ENCODE data around the gene CLEC17A.
A peak's percentile ranks its signal among the peaks of the same experiment; 100 is the strongest.
"Not testable (repeated sequence)": the region's sequence is repeated elsewhere in the genome, so short reads cannot be mapped to it uniquely, and the experiment has no call there.

Gene CLEC17A

DNA sequence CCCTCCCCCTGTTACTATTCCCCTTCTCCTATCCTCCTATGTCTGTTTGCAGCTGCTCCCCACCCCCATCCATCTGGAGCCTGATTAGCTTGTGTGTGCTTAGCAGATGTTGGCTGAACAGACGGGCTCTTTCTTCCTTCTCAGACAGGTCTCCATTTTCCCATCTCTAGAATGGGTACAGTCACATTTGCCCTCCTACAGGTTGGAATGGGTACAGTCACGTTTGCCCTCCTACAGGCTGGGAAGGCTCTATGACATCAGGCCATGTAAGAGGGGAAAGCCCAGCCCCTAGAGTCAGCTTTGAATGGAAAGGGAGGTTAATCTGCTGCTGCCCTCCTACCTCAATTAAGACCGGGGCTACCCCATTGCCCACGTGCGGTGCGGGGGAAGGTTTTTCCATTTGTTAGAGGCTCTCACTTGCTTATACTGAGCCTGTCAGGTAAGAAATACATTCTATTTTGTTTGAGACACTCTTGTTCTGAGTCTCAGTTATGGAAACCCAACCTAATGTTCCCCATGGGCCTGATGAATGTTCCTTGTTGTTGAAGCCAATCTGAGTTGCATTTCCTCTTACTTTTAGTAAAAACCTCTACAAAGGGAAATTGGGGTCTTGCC lies 2.2 kb upstream of the CLEC17A start:
- no peak for DNase-seq (ENCODE audit: low spot score)

GRCh38 chr19:14584372-14584771 lies 1.5 kb downstream of the CLEC17A start:
- not testable (repeated sequence) for DNase-seq (ENCODE audit: low spot score)

DNA sequence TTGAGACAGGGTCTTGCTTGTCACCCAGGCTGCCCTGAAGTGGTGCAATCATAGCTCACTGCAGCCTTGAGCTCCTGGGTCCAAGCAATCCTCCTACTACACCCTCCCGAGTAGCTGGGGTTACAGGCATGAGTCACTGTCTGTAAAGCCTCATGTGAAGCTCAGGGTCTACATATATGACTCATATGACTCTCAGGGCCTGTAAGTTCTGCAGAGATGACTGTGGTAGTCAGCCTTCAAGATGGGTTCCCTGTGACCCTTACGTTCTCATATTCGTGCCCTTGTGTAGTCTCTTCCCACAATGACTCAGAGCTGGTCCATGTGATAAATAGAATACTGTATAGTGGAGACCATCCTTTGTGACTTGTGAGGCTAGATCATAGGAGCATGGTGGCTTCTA lies 2.3 kb downstream of the CLEC17A start:
- DNase-seq (ENCODE audit: low spot score), result not testable (repeated sequence)

- not testable (repeated sequence) for DNase-seq (ENCODE audit: low spot score)
Measured at GRCh38 chr19:14589433-14589832, 6.5 kb downstream of the CLEC17A start.

DNA sequence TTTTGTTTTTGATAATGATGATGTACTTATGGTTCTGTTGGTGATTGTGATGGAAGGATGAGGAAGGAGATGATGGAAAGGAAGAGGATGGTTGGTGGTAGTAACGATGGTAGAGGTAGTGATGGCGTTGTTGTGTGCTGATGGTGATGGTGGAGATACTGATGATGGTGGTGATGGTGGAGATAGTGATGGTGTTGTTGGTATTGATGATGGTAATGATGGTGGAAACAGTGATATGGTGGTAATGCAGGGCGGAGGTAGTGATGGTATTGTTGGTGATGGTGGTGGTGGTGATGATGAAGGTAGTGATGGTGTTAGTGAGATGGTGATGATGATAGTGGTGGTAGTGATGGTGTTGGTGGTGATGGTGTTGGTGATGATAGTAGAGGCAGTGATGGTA lies 12.7 kb downstream of the CLEC17A start:
- DNase-seq (ENCODE audit: low spot score), result no peak

GRCh38 chr19:14599548-14600147 lies 16.8 kb downstream of the CLEC17A start:
- DNase-seq (ENCODE audit: low spot score), result no peak

DNA sequence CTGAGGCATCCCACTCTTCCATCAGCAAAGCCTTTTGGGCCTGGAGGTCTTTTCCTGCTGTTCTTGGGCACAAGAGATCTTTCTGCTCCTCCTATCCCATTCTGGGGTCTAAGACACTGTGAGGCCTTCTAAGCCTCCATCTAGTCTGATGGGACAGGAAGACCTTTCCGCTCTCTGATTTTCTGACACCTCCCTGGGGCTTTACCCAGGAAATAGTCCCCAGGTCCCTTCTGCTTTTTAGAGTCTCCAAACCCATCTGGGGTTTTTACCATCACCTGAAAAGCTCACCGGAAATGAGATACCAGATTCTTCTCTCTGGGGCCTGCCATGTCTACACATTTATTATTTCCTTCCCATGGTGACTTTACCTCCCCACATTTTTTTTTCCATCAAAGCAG lies 21.1 kb downstream of the CLEC17A start:
- no peak for DNase-seq (ENCODE audit: low spot score)

- DNase-seq (ENCODE audit: low spot score), result no peak
Measured at GRCh38 chr19:14606627-14607026, 23.7 kb downstream of the CLEC17A start.

- no peak for DNase-seq (ENCODE audit: low spot score)
Measured at GRCh38 chr19:14611051-14611450, 28.2 kb downstream of the CLEC17A start.

GRCh38 chr19:14612242-14612641 lies 29.4 kb downstream of the CLEC17A start:
- DNase-seq (ENCODE audit: low spot score), result not testable (repeated sequence)

DNA sequence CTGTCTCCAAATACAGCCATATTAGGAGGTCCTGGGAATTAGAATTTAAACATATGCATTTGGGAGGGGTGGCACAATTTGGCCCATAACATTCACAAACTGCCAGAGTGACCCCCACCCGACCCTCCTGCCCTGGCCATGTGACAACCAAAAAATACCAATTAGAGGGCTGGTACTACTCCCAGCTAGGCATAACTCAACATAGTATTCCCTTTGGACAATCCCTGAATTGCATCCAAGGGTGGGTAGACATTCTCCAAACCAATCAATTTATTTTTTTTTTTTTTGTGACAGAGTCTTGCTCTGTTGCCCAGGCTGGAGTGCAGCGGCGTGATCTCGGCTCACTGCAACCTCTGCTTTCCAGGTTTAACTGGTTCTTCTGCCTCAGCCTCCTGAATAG lies 29.8 kb downstream of the CLEC17A start:
- DNase-seq (ENCODE audit: low spot score), result no peak

GRCh38 chr19:14613399-14614098 lies 30.7 kb downstream of the CLEC17A start:
- DNase-seq (ENCODE audit: low spot score), result not testable (repeated sequence)

GRCh38 chr19:14614099-14614412 lies 31.2 kb downstream of the CLEC17A start:
- no peak for DNase-seq (ENCODE audit: low spot score)

DNA sequence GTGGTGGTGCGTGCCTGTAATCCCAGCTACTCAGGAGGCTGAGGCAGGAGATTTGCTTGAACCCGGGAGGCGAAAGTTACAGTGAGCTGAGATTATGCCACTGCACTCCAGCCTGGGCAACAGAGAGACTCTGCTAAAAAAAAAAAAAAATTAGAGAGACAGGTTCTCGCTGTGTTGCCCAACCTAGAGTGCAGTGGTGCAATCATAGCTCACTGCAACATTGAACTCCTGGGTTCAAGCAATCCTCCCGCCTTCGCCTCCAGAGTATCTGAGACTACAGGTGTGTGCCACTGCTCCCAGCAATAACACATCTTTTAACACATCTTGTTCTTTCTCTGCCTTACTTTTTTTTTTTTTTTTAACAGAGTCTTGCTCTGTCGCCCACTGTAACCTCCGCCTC lies 32.7 kb downstream of the CLEC17A start:
- DNase-seq (ENCODE audit: low spot score), result no peak

- no peak for DNase-seq (ENCODE audit: low spot score)
Measured at GRCh38 chr19:14616407-14616806, 33.5 kb downstream of the CLEC17A start.

DNA sequence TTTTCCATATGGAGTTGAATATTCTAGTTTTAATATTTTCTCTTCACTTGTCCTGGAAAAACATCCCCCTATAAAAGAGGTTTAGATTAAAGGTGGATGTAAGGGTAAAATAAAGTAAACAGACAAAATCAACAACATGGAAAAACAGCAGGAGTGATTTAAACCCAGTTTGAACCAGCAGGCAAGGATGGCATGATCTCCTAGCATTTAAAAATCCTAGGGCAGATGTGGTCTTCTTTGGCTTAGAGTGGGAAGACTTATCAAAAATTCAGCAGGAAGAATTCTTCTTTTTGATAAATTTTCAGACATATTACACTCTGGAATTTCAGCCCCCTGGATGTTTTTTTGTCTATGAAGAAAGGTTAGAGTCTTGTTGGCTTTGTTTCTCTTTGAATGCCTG lies 36.5 kb downstream of the CLEC17A start:
- no peak for DNase-seq (ENCODE audit: low spot score)

- DNase-seq (ENCODE audit: low spot score), result not testable (repeated sequence)
Measured at GRCh38 chr19:14624491-14624890, 41.6 kb downstream of the CLEC17A start.

DNA sequence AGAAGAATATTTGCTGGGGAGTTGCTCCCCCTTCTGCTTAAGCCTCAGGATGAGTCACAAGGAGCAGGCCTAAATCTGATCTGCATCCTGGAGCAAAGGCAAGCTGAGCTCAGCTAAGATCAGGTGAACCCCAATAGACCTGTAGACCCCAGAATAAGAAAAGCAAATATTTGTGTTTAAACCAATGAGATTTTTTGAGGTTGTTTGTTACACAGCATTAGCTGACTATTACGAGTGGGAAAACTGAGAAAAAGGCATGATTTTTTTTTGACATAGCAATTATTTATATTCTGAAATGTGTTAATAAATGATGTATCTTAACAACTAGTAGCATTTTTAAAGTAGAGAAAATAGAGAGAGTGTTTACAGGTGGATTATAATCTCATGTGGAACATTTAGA lies 46.7 kb downstream of the CLEC17A start:
- DNase-seq (ENCODE audit: low spot score), result no peak

- peak; percentile 19 for DNase-seq (ENCODE audit: low spot score)
Measured at GRCh38 chr19:14632286-14632685, 49.4 kb downstream of the CLEC17A start.

DNA sequence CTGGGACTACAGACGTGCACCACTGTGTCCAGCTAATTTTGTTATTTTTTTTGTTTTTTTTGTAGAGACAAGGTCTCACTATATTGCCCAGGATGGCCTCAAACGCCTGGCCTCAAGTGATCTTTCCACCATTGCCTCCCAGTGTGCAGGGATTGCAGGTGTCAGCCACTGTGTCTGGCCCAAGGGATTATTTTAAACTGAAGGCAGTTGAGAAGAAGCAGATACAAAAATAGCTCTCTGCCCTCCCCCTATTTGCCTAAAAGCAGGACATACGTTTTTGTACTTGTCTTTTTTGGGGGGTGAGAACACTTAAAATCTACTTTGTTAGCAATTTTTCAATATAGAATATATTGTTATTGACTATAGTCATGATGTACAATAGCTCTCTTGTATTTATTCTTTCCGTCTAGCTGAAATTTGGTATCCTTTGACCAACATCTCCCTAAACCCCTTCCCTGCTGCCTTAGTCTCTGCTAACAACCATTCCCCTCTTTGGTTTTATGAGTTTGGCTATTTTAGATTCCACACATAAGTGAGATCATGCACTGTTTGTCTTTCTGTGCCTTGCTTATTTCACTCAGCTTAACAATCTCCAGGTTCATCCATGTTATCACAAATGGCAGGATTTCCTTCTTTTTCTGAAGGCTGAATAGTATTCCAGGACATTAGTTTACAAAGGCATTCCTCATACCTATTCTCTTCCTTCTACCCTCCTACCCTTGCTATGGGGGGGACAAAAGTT lies 56.8 kb downstream of the CLEC17A start:
- no peak for DNase-seq (ENCODE audit: low spot score)

DNA sequence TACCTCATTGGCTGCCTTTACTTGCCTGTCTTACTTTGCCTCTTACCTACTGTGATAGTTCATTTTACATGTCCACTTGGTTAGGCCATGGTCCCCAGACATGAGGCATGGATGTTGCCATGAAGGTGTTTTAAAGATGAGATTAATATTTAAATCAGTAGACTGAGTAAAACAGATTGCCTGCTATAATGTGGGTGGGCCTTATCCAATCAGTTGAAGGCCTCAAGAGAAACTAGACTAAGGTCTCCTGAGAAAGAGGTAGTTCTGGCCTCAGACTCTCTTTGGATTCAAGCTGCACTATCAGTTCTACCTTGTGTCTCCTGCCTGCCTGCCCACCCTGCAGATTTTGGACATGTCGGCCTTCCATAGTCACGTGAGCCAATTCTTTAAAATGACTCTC lies 65.6 kb downstream of the CLEC17A start:
- DNase-seq (ENCODE audit: low spot score), result no peak

- no peak for DNase-seq (ENCODE audit: low spot score)
Measured at GRCh38 chr19:14649020-14649419, 66.1 kb downstream of the CLEC17A start.

GRCh38 chr19:14650161-14650560 lies 67.3 kb downstream of the CLEC17A start:
- DNase-seq (ENCODE audit: low spot score), result no peak

All from HuH-7.5 (cell line).